ENCODE data around the gene DTNB.

Gene DTNB

GRCh38 chr2:25698752-25699151 is 25.4 kb upstream of the DTNB start:
- TF ChIP-seq EZH2phosphoT487 (conservative IDR thresholded peaks at IDR 0.05; ENCODE audit: low read length) (no peak), CTCF (IDR thresholded peaks at IDR 0.05; ENCODE audit: insufficient read depth, low read length, poor library complexity, severe bottlenecking) (no peak)
- no peaks in the 10 kb centered on the region for H3K27me3 ChIP-seq (ENCODE audit: low read length)
- no peak overlapping the region for H3K4me3 ChIP-seq (ENCODE audit: insufficient read depth, low read length, poor library complexity, severe bottlenecking)
- H3F3A ChIP-seq (ENCODE audit: insufficient read depth) = no peaks in the 10 kb centered on the region
- H3K9me2 ChIP-seq (replicated peaks; ENCODE audit: insufficient read depth, low read length) = no peaks in the 10 kb centered on the region
- H2AFZ ChIP-seq (ENCODE audit: low read depth, low read length, severe bottlenecking) = no peak overlapping the region
- no peaks in the 10 kb centered on the region for H3K79me2 ChIP-seq (ENCODE audit: insufficient read depth, low read length)
- H3K9ac ChIP-seq (ENCODE audit: low read length) = no peak overlapping the region
- H4K20me1 ChIP-seq (ENCODE audit: low read depth, low read length) = no peaks in the 10 kb centered on the region
- no peaks in the 10 kb centered on the region for H3K9me3 ChIP-seq (ENCODE audit: insufficient read depth, low read length)
- H3K36me3 ChIP-seq (ENCODE audit: low read length) = no peaks in the 10 kb centered on the region
- H3K4me2 ChIP-seq (ENCODE audit: low read depth, low read length, poor library complexity, severe bottlenecking) = no peak overlapping the region
- H3K27ac ChIP-seq (ENCODE audit: low read depth, low read length) = no peak overlapping the region

GRCh38 chr2:25697559-25698341 is 24.4 kb upstream of the DTNB start:
- no peaks in the 10 kb centered on the region for H3F3A ChIP-seq (ENCODE audit: insufficient read depth)
- H3K27ac ChIP-seq (ENCODE audit: low read depth, low read length) = no peak overlapping the region
- no peak overlapping the region for H3K4me2 ChIP-seq (ENCODE audit: low read depth, low read length, poor library complexity, severe bottlenecking)
- H2AFZ ChIP-seq (ENCODE audit: low read depth, low read length, severe bottlenecking) = no peak overlapping the region
- H3K36me3 ChIP-seq (ENCODE audit: low read length) = no peaks in the 10 kb centered on the region
- no peak overlapping the region for H3K9ac ChIP-seq (ENCODE audit: low read length)
- H3K79me2 ChIP-seq (ENCODE audit: insufficient read depth, low read length) = no peaks in the 10 kb centered on the region
- no peaks in the 10 kb centered on the region for H3K9me2 ChIP-seq (replicated peaks; ENCODE audit: insufficient read depth, low read length)
- H4K20me1 ChIP-seq (ENCODE audit: low read depth, low read length) = no peaks in the 10 kb centered on the region
- TF ChIP-seq EZH2phosphoT487 (conservative IDR thresholded peaks at IDR 0.05; ENCODE audit: low read length) (no peak), CTCF (IDR thresholded peaks at IDR 0.05; ENCODE audit: insufficient read depth, low read length, poor library complexity, severe bottlenecking) (no peak)
- no peak overlapping the region for H3K4me3 ChIP-seq (ENCODE audit: insufficient read depth, low read length, poor library complexity, severe bottlenecking)
- no peaks in the 10 kb centered on the region for H3K9me3 ChIP-seq (ENCODE audit: insufficient read depth, low read length)
- no peaks in the 10 kb centered on the region for H3K27me3 ChIP-seq (ENCODE audit: low read length)

- H3K9me3 ChIP-seq (ENCODE audit: insufficient read depth, low read length) = no peaks in the 10 kb centered on the region
- H3K9me2 ChIP-seq (replicated peaks; ENCODE audit: insufficient read depth, low read length) = no peaks in the 10 kb centered on the region
- H3K36me3 ChIP-seq (ENCODE audit: low read length) = no peaks in the 10 kb centered on the region
- H3K9ac ChIP-seq (ENCODE audit: low read length) = no peak overlapping the region
- no peak overlapping the region for H2AFZ ChIP-seq (ENCODE audit: low read depth, low read length, severe bottlenecking)
- H3K27me3 ChIP-seq (ENCODE audit: low read length) = no peaks in the 10 kb centered on the region
- no peaks in the 10 kb centered on the region for H3K79me2 ChIP-seq (ENCODE audit: insufficient read depth, low read length)
- H3K27ac ChIP-seq (ENCODE audit: low read depth, low read length) = no peak overlapping the region
- no peak overlapping the region for H3K4me2 ChIP-seq (ENCODE audit: low read depth, low read length, poor library complexity, severe bottlenecking)
- no peak overlapping the region for H3K4me3 ChIP-seq (ENCODE audit: insufficient read depth, low read length, poor library complexity, severe bottlenecking)
- H3F3A ChIP-seq (ENCODE audit: insufficient read depth) = no peaks in the 10 kb centered on the region
- TF ChIP-seq EZH2phosphoT487 (conservative IDR thresholded peaks at IDR 0.05; ENCODE audit: low read length) = no peak
- no peak for TF ChIP-seq CTCF (IDR thresholded peaks at IDR 0.05; ENCODE audit: insufficient read depth, low read length, poor library complexity, severe bottlenecking)
- H4K20me1 ChIP-seq (ENCODE audit: low read depth, low read length) = no peaks in the 10 kb centered on the region
Observed at GRCh38 chr2:25692737-25693445, 19.5 kb upstream of the DTNB start.
